ENCODE results near the gene FOXO1. TPM values are rescaled to one million over a fixed set of nuclear protein-coding genes. Genes with fewer than 3 reads are reported as not detected.

FOXO1 gene
- total RNA-seq, 2 donors from 2014 or later, result 6.1 to 9.5 TPM

DNA sequence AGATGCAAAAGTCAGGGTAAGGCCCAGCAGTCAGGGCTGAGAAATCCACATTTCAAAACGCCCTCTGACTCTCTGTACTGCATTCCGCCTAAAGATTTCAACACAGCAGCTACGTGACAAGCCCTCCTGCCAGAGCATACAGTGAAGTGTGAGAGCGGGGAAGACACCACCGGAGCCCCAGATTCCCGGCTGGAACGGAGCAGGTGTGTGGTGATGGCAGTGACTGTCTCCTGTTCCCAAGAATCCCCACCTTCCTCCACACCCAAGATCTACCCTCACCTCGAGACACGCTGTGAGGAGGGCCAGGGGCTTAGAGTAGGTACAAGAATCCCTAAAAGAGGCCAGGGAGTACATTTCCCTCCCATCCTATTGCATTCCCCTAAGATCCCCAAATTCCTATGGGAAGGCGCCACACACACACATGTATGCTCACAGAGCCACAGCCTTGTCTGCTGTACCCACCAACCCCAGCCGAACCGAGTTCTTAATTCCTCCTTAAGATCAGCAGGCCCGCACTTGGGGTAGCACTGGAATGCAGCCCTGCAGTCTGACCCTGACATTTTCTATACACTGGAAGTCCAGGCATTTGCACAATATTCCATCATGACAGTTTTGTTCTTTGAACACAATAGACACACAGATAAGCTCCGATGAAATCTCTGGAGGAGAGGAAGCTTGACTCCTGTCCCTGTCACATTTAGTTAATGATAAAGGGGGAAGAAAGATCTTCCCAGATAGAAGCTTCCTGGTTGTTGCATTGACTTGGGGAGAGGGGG lies 102.9 kb downstream of the FOXO1 start:
- no peak for ATAC-seq
- no peak overlapping the region for H3K4me3 Mint-ChIP-seq
- no peaks in the 10 kb centered on the region for H3K9me3 Mint-ChIP-seq
- H3K36me3 Mint-ChIP-seq, result peaks cover 7% of the 10 kb centered on the region
- peaks cover 0 to 11% of the 10 kb centered on the region in 2 donors for H3K27me3 Mint-ChIP-seq
- DNase-seq (ENCODE audit: low spot score), result no peak
- H3K4me1 Mint-ChIP-seq (ENCODE audit: low read depth in 2 of 2), result peaks cover 37 to 38% of the 10 kb centered on the region in 2 donors
- peak overlapping the region in 1 of 2 donors; percentile 58 for H3K27ac Mint-ChIP-seq

DNA sequence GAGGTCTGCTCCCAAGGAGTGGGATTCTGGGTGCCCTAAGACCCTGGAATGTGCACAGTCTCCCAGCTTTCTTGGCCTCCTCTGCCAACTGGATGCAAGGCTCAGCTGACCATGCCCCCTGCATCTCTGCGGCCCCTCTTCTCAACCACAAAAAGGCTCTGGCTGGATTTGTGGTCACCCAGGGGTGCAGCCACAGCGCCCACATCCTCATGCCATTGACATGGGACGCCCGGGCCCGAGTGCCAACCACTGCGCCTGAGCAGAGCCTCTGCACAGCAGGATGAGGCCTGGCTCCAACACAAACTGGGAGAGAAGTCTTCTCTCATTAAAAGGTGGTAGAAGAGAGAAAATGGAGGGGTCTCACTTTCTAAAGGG lies 103.5 kb downstream of the FOXO1 start:
- Mint-ChIP-seq H3K4me3 (no peak overlapping the region), H3K27me3 (peaks cover 0 to 11% of the 10 kb centered on the region in 2 donors), H3K4me1 (ENCODE audit: low read depth in 2 of 2) (peaks cover 35 to 38% of the 10 kb centered on the region in 2 donors), H3K9me3 (no peaks in the 10 kb centered on the region), H3K27ac (no peak overlapping the region), H3K36me3 (peaks cover 7% of the 10 kb centered on the region)
- DNase-seq (ENCODE audit: low spot score), result no peak
- peak; percentile 63 to 67 for ATAC-seq

GRCh38 chr13:40559915-40560314 lies 106.5 kb downstream of the FOXO1 start:
- no peak overlapping the region for H3K4me3 Mint-ChIP-seq
- H3K9me3 Mint-ChIP-seq, result no peaks in the 10 kb centered on the region
- H3K27me3 Mint-ChIP-seq, result peaks cover 0 to 7% of the 10 kb centered on the region in 2 donors
- peaks cover 28 to 30% of the 10 kb centered on the region in 2 donors for H3K4me1 Mint-ChIP-seq (ENCODE audit: low read depth in 2 of 2)
- H3K36me3 Mint-ChIP-seq, result peaks cover 11% of the 10 kb centered on the region
- ATAC-seq (no peak), DNase-seq (ENCODE audit: low spot score) (no peak)
- H3K27ac Mint-ChIP-seq, result no peak overlapping the region

DNA sequence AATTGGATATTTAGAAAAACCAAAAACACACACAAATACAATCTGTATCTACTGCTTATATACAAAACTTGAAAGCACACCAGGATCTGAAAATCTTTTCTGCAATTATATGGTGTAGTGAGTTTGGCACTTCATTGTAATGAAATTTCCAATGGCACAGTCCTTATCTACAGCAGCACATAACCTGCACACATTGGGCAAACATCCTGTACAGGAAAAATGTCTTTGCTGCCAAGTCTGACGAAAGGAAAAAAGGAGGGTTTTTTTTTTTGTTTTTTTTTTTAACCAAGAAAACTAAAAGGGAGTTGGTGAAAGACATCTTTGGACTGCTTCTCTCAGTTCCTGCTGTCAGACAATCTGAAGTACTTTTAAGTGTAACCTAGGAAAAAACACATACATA lies 107.8 kb downstream of the FOXO1 start:
- Mint-ChIP-seq H3K27ac (no peak overlapping the region), H3K36me3 (peaks cover 11% of the 10 kb centered on the region), H3K4me1 (ENCODE audit: low read depth in 2 of 2) (peaks cover 18% of the 10 kb centered on the region in 2 donors)

DNA sequence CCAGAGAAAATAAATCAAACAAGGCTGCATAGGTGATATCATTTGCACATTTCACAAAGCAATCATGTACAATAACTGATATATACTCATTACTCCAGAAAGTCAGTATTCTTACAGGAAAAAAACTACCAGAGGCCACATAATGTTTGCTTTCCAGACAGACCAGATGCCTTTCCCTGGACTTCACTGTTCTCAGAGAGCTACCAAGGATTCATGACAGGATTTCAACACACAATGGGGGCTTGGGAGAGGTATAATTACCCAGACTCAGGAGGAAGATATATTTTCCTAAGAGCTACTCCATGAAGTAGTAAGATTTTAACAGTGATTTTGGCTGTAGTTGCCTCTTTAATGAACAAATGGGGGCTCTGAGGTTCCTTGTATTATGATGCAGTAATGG lies 110.0 kb downstream of the FOXO1 start:
- no peak for ATAC-seq
- Mint-ChIP-seq H3K27me3 (no peaks in the 10 kb centered on the region), H3K36me3 (peaks cover 11% of the 10 kb centered on the region), H3K9me3 (no peaks in the 10 kb centered on the region), H3K4me3 (no peak overlapping the region), H3K27ac (no peak overlapping the region), H3K4me1 (ENCODE audit: low read depth in 2 of 2) (peaks cover 0 to 2% of the 10 kb centered on the region in 2 donors)
- no peak for DNase-seq (ENCODE audit: low spot score)

More for the DNA sequence above, 107.8 kb downstream of the FOXO1 start:
- H3K27me3 Mint-ChIP-seq, result peaks cover 0 to under 1% of the 10 kb centered on the region in 2 donors
- H3K4me3 Mint-ChIP-seq, result no peak overlapping the region
- ATAC-seq (no peak), DNase-seq (ENCODE audit: low spot score) (no peak)
- no peaks in the 10 kb centered on the region for H3K9me3 Mint-ChIP-seq

GRCh38 chr13:40553356-40553755 lies 113.1 kb downstream of the FOXO1 start:
- Mint-ChIP-seq H3K36me3 (peaks cover 4% of the 10 kb centered on the region), H3K4me3 (no peak overlapping the region), H3K27me3 (no peaks in the 10 kb centered on the region), H3K27ac (no peak overlapping the region), H3K4me1 (ENCODE audit: low read depth in 2 of 2) (peaks cover 0 to 2% of the 10 kb centered on the region in 2 donors), H3K9me3 (no peaks in the 10 kb centered on the region)
- no peak for ATAC-seq
- DNase-seq (ENCODE audit: low spot score), result no peak

DNA sequence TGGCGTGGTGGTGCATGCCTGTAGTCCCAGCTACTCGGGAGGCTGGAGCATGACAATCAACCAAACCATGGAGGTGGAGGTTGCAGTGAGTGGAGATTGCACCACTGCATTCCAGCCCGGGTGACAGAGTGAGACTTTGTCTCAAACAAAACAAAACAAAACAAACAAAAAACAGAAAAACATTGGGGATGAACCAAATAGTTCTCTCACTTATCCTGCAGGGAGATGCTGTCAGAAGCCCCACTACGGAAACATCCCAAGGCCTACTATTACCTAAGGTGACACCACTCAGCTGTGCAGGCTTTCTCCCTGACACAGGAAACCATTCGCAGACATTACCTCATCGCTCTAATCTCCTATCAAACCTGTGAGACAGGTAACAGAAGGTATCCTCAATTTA lies 113.5 kb downstream of the FOXO1 start:
- peaks cover 0 to 2% of the 10 kb centered on the region in 2 donors for H3K4me1 Mint-ChIP-seq (ENCODE audit: low read depth in 2 of 2)
- ATAC-seq (no peak), DNase-seq (ENCODE audit: low spot score) (no peak)
- H3K27me3 Mint-ChIP-seq, result no peaks in the 10 kb centered on the region
- no peaks in the 10 kb centered on the region for H3K9me3 Mint-ChIP-seq
- no peak overlapping the region for H3K27ac Mint-ChIP-seq
- H3K36me3 Mint-ChIP-seq, result peaks cover 4% of the 10 kb centered on the region
- H3K4me3 Mint-ChIP-seq, result no peak overlapping the region

- H3K4me1 Mint-ChIP-seq (ENCODE audit: low read depth in 2 of 2), result peaks cover 0 to 2% of the 10 kb centered on the region in 2 donors
- no peak overlapping the region for H3K27ac Mint-ChIP-seq
- DNase-seq (ENCODE audit: low spot score) (no peak), ATAC-seq (no peak)
- no peak overlapping the region for H3K4me3 Mint-ChIP-seq
- H3K9me3 Mint-ChIP-seq, result no peaks in the 10 kb centered on the region
- no peaks in the 10 kb centered on the region for H3K27me3 Mint-ChIP-seq
- H3K36me3 Mint-ChIP-seq, result no peaks in the 10 kb centered on the region
Measured at GRCh38 chr13:40550130-40550529, 116.3 kb downstream of the FOXO1 start.

DNA sequence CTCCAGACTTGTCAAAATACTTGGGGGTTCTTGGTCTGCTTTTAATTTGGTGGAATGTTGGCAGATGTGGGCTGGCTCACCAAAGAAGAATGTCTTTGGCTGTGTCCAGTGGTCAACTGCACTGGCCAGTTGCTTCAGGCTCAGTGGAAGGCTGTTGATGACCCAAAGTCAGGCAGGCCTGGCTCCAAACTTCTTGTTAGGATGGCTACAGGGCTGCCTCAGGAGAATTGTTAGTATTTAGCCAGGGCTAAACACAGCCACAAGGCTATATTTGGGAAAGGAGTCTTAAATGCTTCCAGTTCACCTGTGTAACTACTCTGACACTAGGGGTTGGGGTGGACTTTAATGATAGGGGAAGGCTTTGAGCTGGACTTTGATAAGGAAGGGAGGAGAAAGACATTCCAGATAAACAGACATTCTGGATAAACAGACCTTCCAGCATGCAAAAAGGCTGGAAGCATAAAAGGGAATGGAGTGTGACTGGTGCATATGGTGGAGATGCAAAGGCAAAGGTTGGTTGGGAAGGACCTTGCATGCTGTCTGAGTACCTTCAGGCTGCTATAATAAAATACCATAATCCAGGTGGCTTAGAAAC lies 116.8 kb downstream of the FOXO1 start:
- ATAC-seq (no peak), DNase-seq (ENCODE audit: low spot score) (no peak)
- H3K27ac Mint-ChIP-seq, result no peak overlapping the region
- H3K27me3 Mint-ChIP-seq, result no peaks in the 10 kb centered on the region
- peaks cover 0 to 2% of the 10 kb centered on the region in 2 donors for H3K4me1 Mint-ChIP-seq (ENCODE audit: low read depth in 2 of 2)
- no peak overlapping the region for H3K4me3 Mint-ChIP-seq
- no peaks in the 10 kb centered on the region for H3K9me3 Mint-ChIP-seq
- H3K36me3 Mint-ChIP-seq, result no peaks in the 10 kb centered on the region

- no peaks in the 10 kb centered on the region for H3K9me3 Mint-ChIP-seq
- no peak overlapping the region for H3K27ac Mint-ChIP-seq
- no peak overlapping the region for H3K4me3 Mint-ChIP-seq
- no peaks in the 10 kb centered on the region for H3K4me1 Mint-ChIP-seq (ENCODE audit: low read depth in 2 of 2)
- H3K36me3 Mint-ChIP-seq, result no peaks in the 10 kb centered on the region
- H3K27me3 Mint-ChIP-seq, result no peaks in the 10 kb centered on the region
- ATAC-seq (no peak), DNase-seq (ENCODE audit: low spot score) (no peak)
Measured at GRCh38 chr13:40547591-40548315, 118.7 kb downstream of the FOXO1 start.

DNA sequence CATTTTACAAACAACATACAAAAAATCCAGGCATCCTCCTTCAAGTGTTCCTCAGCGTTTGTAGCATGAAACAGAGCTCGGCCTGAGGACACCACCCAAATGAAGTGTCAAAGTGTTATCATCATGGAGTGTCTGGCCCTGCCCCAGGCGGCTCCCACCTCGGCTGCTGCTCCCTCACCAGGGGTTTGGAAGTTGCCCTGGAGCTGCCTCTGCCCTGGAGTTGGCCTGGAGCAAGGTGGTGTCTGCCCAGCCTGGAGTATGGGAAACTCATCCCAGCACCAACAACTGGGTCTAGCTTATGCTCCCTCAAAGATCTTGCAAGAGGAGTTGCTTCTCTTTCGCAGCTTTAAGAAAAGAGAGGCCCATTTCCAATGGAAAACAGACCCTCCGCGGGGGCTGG lies 120.4 kb downstream of the FOXO1 start:
- no peaks in the 10 kb centered on the region for H3K4me1 Mint-ChIP-seq (ENCODE audit: low read depth in 2 of 2)
- H3K36me3 Mint-ChIP-seq, result no peaks in the 10 kb centered on the region
- no peak for DNase-seq (ENCODE audit: low spot score)
- H3K4me3 Mint-ChIP-seq, result no peak overlapping the region
- no peak for ATAC-seq
- H3K27ac Mint-ChIP-seq, result no peak overlapping the region
- no peaks in the 10 kb centered on the region for H3K9me3 Mint-ChIP-seq
- no peaks in the 10 kb centered on the region for H3K27me3 Mint-ChIP-seq

DNA sequence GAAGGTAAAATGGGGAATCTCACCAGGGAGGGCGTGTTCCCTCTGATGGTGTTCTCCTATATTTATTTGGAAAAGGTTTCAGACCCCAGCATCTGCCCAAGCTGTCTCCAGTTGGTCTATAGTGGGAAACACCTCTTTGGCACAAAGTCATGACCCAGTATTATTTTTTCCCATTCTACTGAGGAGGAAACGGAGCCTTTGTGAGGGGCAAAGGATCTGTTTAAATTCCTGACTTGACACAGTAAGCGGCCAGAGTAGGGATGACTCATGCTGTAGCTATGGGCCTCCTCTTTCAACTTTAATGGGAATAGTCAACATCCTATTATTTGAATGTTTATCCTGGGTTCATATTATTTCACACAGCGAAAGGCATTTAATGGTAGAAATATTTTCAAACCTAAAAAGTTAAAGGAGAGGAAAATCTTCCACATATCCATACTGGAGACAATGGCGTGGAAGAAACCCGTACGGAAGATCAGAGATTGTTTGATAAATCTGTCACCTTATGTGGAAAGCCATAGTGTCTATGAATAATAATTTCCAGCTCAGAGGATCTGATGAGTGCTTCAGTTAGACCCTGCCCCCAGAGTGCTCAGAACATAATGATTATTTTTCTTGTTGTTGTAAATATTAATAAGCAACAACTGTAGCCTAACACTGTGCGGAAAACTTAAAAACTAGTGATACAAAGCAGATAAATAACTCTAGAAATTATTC lies 126.0 kb downstream of the FOXO1 start:
- Mint-ChIP-seq H3K4me1 (ENCODE audit: low read depth in 2 of 2) (no peaks in the 10 kb centered on the region), H3K27ac (no peak overlapping the region), H3K36me3 (no peaks in the 10 kb centered on the region), H3K27me3 (no peaks in the 10 kb centered on the region), H3K9me3 (no peaks in the 10 kb centered on the region), H3K4me3 (no peak overlapping the region)
- no peak for DNase-seq (ENCODE audit: low spot score)
- ATAC-seq, result no peak

- no peaks in the 10 kb centered on the region for H3K36me3 Mint-ChIP-seq
- no peaks in the 10 kb centered on the region for H3K27me3 Mint-ChIP-seq
- H3K27ac Mint-ChIP-seq, result no peak overlapping the region
- H3K4me3 Mint-ChIP-seq, result no peak overlapping the region
- H3K4me1 Mint-ChIP-seq (ENCODE audit: low read depth in 2 of 2), result no peaks in the 10 kb centered on the region
- no peaks in the 10 kb centered on the region for H3K9me3 Mint-ChIP-seq
- ATAC-seq (no peak), DNase-seq (ENCODE audit: low spot score) (no peak)
Measured at GRCh38 chr13:40539576-40540327, 126.7 kb downstream of the FOXO1 start.

Measured in natural killer cell treated with Interleukin-12 subunit alpha and Interleukin-12 subunit beta and Interleukin-15 and Interleukin-18, amount 100 ng/mL, for 72 hours (primary cell).